HEK293T (cell line): Measurements from ENCODE around the gene PC.

Source experiments
- BHLHE40 ChIP-seq: fragments of 450-650 bp; IDR thresholded peaks from 2 replicates; pipeline ENCODE4 v1.6.1; 2016; ENCODE audit warnings: mild to moderate bottlenecking, moderate library complexity, borderline replicate concordance
- ELF4 ChIP-seq: fragments of 450-650 bp; IDR thresholded peaks from 2 replicates; pipeline ENCODE4 v1.6.1; 2017; ENCODE audit warnings: antibody characterized with exemption
- FOXK2 ChIP-seq: fragments of 450-650 bp; IDR thresholded peaks from 2 replicates; pipeline ENCODE4 v1.6.1; 2016; ENCODE audit warnings: mild to moderate bottlenecking
- FOXM1 ChIP-seq: fragments of 450-650 bp; IDR thresholded peaks from 2 replicates; pipeline ENCODE4 v1.6.1; 2017; ENCODE audit warnings: mild to moderate bottlenecking, borderline replicate concordance
- NFRKB ChIP-seq: fragments of 450-650 bp; IDR thresholded peaks from 2 replicates; pipeline ENCODE4 v1.6.1; 2016; ENCODE audit warnings: mild to moderate bottlenecking, moderate library complexity
- SP1 ChIP-seq: fragments of 450-650 bp; IDR thresholded peaks from 2 replicates; pipeline ENCODE4 v1.6.1; 2017
- TARDBP ChIP-seq: fragments of 450-650 bp; IDR thresholded peaks from 2 replicates; pipeline ENCODE4 v1.6.1; 2016
- ZNF384 ChIP-seq: fragments of 450-650 bp; IDR thresholded peaks from 2 replicates; pipeline ENCODE4 v1.6.1; 2016

DNA sequence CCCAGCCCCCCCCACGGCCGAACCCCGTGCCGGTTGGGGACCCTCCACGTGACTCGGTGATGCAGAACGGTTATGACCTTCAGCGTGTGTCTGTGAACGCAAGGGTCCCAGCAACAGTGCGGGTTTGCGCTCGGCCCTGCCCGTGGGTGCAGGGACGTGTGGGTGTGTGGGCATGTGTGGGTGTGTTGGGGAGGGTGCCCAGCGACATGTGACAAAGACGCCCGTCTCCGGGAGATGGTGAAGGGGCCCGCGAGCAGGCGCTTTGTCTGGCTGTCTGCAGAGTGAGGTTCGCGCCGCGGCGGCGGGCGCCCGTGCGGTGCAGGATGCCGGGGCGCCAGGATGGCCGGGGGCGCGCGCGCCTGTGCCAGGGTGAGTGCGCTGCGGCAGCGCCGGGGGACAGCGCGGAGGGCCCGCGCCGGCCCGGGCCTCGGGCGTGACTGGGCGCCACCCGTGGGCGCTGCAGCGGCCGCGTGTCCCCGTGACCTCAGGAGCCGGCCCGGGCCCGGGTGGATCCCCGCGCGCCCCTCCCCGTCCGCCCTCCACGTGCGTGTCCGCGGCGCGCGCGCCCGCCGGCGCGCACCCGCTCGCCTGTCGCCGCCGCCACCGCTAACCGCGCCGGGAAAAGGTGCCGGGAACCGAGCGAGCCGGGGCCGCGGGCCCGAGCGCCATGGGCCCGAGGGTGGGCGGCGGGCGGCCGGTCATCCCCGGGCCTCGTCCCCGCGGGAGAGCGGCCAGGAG, 101.5 kb downstream of the PC start, which contains the start of gene LRFN4:
- TF ChIP-seq NFRKB (no peak), SP1 (no peak), FOXM1 (no peak), ELF4 (no peak), BHLHE40 (no peak), TARDBP (no peak), FOXK2 (no peak), ZNF384 (no peak)
